Measurements from ENCODE around the gene ARHGAP9.

- TF ChIP-seq POLR2A (IDR thresholded peaks at IDR 0.05; ENCODE audit: low read length) (no peak), GATA1 (IDR thresholded peaks at IDR 0.05; ENCODE audit: low read depth, low read length) (no peak)
Measured at GRCh38 chr12:57483466-57483865, 3.8 kb upstream of the ARHGAP9 start.

All from erythroblast (primary cell).